Keratinocyte (primary cell): Measurements from ENCODE around the gene CLDN10.

ENCODE experiments used
- CTCF ChIP-seq, 3 experiments: IDR thresholded peaks in 1 of 3; conservative IDR thresholded peaks in 1 of 3; optimal IDR thresholded peaks in 1 of 3; 2 replicates in 2 of 3; 3 replicates in 1 of 3; pipeline versions ENCODE3 to v1.5.1; 2011; ENCODE audit warnings: low read length in 3 of 3, mild to moderate bottlenecking in 3 of 3, moderate library complexity in 2 of 3, control low read depth in 1 of 3, inconsistent platforms in 1 of 3; ENCODE audit not compliant: insufficient read depth in 2 of 3; ENCODE audit errors: extremely low read depth in 1 of 3
- EZH2 ChIP-seq: IDR thresholded peaks from one replicate; pipeline ENCODE4 v1.6.1; 2012; ENCODE audit warnings: inconsistent platforms, mild to moderate bottlenecking, low read length, moderate library complexity

- no peak for TF ChIP-seq CTCF (optimal IDR thresholded peaks at IDR 0.05 in 1 of 3, IDR thresholded peaks at IDR 0.05 in 1 of 3, conservative IDR thresholded peaks at IDR 0.05 in 1 of 3; ENCODE audit: extremely low read depth in 1 of 3, insufficient read depth in 2 of 3, low read length in 3 of 3)
- TF ChIP-seq EZH2 = no peak
Measured at GRCh38 chr13:95605448-95606125, 53.1 kb downstream of the CLDN10 start.
